GM18507 (cell line): ENCODE measurements around the gene COL2A1.
"Not testable (repeated sequence)": the region's sequence is repeated elsewhere in the genome, so short reads cannot be mapped to it uniquely, and the experiment has no call there.

Experiments
- DNase-seq: peaks from one replicate; pipeline ENCODE4 v3.0.0; 2011; ENCODE audit warnings: low read depth; ENCODE audit not compliant: insufficient read length; ENCODE audit errors: extremely low spot score
- FAIRE-seq: peaks from 2 replicates; lab custom pipeline; 2011; peaks lifted over from hg19 to GRCh38; lab: Jason Lieb, UNC

Gene COL2A1

DNA sequence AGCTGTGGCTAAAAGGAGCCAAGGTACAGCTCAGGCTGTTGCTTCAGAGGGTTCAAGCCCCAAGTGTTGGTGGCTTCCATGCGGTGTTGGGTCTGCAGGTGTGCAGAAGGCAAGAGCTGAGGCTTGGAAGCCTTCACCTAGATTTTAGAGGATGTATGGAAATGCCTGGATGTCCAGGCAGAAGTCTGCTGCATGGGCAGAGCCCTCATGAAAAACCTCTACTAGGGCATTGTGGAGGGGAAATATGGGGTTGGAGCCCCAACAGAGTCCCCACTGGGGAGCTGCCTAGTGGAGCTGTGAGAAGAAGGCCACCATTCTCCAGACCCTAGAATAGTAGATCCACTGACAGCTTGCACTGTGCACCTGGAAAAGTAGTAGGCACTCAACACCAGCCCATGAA, 46.6 kb downstream of the COL2A1 start:
- FAIRE-seq, DNase-seq: not testable (repeated sequence)

DNA sequence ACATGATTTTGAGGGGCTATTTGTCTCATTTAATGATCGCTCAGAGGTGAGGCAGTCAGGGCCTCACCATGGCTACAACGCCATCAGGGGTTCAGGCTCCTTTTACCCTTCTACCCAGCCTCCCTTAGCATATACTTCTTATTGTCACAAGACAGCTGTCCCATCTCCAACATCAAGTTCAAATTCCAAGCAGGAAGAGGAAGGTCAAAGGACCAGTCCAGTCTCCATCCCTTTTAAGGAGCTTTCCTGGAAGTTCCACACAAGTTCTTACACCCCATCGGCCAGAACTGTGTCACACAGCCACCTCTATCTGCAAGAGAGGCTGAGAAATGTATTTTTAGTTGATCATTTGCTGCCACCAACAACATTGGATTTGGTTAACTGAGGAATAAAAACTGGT, 49.2 kb downstream of the COL2A1 start:
- DNase-seq (no peak), FAIRE-seq (no peak)

DNA sequence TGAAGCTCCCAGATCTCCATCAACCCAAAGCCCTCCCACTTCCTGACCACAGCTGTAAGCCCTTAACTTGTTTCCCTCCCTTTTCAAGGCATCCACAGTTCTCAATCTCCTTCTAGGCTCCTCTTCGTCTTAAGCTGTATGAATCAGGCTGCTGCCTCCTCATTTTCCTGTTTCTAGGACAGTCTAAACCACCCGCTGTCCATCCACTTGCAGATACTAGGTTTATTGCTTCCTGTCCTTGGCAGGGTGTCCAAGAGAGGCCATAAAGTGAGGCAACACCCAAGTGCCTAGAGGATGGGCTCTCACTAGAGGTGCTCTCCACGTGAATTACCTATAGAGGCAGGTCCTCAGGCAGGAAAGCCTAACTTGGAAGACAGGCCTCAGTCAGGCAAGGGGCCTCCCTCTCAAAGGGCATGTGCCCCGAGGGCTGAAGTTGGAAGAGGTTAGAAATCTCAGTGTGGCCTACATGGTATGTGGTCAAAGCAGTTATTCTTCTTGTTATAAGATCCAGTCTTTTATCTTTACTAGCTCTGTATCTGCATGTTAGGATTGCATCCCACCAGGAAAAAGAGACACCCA, 49.7 kb downstream of the COL2A1 start:
- no peak for DNase-seq
- no peak for FAIRE-seq

DNA sequence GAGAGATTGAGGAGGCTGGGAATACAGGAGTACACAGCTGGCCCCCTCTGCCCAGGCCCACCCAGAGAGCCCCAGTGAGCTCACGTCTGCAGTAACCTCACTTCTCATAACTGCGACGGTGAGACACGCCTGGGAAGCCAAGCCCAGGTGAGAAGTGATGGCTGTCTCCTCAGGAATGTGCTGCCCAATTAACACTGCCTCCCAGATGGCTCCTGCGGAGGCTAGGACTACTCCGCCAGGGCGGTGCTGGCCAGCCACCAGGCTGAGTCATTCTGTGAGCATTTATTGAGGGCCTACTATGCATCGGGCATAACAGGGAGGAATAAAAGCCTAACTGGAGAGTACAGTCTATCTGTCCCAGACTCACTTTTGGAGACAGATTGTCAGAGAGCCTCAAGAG, 50.2 kb downstream of the COL2A1 start:
- FAIRE-seq: no peak
- no peak for DNase-seq

DNA sequence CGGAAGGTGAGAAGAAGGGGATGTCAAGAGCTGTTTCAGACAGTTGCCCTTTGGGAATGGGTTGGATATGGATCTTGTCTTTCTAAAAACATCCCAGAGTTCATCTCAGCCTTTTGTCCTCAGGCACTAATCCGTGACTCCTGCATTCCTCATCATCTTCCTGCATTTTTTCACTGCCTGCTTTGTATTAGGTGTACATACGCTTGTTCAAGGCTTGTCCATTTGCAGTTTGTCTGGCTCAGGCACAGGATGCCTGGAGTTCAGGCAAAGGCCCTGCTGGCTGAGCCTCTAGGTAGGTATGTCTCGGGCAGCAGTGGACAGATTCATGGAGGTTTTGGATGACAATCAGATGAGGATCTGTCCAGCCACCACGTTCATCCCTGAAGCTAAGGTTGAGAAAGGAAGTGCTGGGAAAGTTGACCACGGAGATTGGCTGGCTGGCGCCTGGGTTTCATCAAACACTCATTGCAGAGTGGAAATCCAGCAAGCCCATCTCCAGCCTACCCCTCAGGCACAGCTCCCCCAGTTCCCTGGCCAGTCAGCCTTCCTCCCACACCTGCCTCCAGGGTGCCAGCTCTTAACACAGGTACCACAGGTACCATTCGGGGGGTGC, 53.3 kb downstream of the COL2A1 start:
- DNase-seq (no peak), FAIRE-seq (no peak)

DNA sequence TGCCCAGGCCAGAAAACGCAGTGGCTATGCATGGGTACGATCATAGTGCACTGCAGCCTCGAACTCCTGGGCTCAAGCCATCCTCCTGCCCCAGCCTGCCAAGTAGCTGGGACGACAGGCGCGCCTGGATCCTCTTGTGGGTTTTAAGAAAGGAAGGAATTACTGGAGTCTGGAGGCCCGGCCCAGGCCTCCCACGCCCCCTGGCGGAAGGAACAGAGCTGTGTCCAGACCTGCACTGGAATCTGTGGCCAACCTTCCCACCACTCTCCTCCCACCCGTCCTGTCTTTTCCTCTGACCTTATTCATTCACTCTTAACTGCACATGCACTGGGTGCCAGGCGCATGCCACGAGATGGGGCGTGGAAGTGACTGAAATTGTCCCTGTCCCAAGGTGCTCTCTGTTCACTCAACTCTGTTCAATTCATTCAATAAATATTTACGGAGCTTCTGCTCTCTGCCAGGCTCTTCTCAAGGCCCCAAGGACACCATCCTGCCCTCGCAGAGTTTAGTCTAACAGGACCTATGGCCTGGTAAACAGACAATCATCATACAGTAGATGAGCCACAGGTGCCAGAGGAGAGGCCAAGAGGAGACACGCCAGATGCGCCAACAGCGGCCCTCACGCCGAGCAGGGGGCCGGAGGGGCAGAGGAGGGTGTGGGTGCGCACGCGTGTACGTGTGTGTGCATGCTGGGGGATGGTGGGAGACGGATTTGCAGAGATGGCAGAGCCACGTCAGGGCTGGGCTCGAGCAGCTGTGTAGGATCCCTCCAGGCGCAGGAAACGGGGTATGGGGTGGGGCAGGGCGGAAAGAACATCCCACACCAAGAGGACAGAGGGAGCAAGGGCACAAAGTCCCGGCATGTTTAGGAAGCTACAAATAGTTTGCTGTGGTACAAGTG, 54.6 kb downstream of the COL2A1 start:
- peak; percentile 60 for FAIRE-seq

DNA sequence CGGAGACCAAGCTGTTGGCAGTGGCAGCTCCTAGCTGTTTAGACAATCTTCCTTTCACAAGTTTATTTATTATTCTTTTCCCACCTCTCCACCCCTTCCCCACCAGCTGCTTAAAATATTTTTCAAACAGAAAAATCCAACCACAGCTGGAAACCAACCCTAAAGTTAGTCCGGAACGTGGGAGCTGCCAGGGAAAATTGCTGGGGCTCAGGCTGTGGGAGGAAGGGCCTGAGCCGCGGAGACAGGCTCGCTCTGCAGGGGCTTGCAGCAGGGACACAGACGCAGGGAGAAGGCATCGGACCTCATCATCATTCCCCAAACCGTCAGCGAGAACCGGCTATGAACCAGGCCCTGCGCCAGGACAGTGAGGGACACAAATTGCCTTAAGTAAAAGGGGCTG, 56.9 kb downstream of the COL2A1 start:
- no peak for FAIRE-seq
- DNase-seq: no peak

More for the DNA sequence above, 54.6 kb downstream of the COL2A1 start:
- DNase-seq: peak; percentile 50

DNA sequence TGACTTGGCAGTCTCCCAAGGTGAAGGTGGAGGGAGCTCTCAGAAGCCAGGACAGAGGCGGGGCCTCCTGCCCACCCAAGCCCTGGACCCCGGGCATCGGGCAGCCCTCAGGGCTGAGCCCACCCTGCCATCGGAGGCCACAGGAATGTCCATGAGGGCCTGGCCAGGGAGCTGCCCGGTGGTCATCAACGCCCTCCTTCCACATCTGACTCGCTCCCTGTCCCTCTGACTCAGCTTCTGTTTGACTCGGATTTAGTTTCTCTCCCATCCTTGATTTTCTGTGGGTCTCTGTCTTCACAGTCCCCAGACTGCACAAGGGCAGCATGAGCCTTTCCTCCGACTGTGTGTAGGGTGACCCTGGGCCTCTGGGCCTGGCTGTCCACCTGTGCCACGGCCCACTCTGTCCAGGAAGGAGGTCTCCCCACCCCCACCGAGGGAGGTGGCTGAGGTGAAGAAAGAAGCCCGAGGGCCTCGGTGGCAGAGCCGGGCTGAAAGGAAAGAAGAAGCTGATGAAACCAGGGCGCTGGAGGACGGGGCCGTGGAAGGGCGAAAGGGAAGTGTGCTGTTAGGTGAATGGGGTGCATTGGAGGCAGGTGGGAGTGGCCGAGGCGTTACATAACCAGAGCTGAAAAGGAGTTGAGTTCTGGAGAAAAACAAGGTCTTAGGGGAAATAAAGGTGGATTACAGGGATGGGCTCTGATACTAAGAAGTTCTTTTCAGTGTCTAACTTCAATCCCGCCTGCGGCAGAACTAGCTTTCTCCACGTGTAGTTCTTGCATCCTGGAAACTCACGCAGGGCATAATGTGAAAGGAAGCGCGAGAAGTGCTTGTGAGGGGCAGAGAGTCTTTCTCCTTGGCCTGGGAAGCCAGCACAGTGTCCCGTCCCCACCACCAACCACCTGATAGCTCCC, 57.6 kb downstream of the COL2A1 start:
- DNase-seq: no peak
- FAIRE-seq: no peak

DNA sequence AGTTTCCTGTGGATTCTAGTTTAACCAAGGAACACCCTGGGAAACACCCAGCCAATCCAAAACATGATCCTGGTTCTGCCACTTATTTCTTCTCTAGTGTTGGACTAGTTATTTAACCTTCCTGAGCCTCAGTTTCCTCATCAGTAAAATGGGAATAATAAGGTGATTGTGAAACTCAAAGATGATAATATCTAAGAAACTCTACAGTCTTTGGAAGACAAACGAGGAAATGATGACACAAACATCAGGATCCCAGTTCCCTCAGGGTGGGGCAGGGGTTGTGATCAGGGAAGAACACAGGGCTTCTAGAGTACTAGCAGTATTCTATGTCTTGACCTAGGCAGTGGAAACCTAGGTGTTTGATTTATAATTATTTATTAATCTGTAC, 58.9 kb downstream of the COL2A1 start:
- no peak for DNase-seq
- no peak for FAIRE-seq

DNA sequence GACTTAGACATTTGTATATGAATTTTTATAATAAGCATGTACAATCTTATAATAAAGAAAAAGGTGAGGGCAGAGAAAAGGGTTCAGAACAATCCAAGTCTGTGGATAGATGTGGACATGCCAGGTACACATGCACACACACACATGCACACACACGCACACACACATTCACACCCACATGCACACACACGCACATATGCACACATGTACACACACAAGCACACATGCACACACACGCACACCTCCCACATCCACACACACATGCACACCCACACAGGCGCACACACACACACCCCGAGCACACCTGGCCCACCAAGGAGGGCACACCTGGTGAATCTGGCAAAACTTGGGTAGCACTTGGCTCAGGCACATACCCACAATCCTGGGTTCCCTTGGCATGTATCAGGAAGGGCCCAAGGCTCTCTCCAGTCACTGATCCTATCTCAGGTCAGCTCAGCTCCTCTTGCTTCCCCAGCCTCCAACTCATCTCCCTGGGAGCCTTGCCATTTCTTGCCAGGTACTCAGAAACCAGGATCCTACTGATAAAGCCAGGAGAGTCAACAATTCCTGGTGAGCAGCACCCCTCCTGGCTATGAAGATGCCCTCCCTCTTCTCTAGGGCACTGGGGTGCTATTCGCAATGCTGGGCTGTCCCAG, 59.5 kb downstream of the COL2A1 start:
- FAIRE-seq: no peak
- DNase-seq: no peak

DNA sequence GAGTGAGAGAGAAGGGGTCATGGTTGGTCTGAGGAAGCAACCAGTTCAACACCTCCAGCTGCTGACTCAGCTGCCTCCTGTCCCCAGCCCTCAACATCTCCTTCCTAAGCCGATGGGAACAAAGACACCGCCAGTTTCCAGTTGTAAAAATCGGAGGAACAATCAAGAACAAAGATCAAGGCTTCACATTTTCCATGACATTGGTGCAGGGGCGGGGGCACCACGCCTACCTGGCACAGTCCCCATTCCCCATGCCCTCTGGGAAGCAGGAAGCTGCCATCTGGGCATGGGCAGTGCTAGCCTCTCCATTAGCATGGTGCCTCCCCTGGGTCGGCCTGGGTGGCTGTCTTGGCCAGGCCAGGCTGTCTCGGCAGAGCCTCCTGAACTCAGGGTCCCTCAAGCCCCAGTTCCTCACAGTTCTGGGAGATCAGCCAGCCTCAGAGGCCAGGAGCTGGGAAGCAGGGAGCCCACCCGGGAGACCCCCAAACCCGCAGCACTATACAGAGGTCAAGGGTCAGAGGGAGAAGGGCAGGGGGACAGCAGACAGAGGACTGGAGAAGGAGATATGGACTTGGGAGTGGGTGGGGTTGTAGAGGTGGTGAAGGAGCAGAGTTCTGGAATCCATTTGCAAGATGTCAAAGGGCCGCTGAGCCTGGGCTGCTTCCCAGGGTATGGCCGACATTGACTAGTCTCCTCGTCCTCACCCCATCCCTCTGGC, 60.5 kb downstream of the COL2A1 start:
- DNase-seq (no peak), FAIRE-seq (no peak)

DNA sequence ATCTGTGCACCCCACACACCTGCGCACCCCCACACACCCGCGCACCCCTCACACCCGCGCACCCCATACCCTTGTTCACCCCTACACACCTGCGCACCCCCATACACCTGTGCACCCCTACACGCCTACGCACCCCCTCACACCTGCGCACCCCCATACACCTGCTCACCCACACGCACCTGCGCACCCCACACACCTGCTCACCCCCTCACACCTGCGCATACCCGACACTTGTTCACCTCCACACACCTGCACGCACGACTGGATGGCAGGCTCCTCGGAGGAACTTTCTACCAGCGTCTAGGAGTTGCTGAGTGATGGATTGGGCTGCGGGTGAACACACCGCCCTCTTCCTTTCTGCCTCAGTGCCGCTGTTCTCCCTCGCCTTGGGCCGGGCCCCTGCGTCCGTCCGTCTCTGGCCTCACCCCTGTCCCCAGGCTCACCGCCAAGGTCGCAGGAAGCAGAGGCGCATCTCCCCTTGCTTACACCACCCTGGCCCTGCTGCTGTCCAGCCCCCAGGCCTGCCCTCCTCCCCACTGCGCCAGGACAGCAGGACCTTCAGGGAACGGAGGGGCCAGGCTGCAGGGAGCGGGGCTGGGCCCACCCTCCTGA, 61.6 kb downstream of the COL2A1 start:
- FAIRE-seq (no peak), DNase-seq (no peak)

DNA sequence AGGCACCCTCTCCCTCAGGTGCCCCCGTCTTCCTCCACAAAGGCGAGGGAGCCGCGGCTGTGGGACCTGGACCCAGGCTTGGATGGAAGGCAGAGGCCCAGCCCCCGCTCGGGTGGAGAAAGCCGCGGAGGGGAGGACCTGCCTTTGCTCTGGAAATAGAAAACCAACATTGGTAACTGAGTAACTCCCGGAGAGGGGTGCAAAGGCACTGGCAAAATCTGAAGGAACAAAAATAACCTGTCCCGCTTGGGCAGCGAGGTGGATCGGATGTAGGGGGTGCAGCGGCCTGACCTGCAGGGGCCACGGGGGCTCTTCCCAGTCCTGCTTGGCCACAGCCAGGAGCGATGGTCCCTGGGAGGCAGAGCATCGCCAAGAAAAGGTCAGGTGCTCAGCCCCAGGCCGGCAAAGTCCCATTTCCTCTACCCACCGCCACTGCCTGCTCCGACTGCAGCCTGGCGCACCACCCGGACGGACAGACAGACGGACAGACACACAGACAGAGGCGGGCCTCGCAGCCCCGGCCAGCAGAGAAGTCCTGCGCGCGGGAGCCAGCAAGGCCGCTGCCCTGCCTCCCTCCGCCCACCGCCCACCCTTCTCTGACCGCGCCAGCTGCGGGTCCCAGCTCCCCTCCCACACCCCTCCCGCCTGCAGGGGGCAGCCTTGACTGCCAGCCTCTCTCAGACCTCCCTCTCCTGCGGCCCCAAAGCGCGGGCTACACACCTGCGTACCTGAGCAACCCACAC, 62.2 kb downstream of the COL2A1 start:
- no peak for DNase-seq
- FAIRE-seq: no peak

DNA sequence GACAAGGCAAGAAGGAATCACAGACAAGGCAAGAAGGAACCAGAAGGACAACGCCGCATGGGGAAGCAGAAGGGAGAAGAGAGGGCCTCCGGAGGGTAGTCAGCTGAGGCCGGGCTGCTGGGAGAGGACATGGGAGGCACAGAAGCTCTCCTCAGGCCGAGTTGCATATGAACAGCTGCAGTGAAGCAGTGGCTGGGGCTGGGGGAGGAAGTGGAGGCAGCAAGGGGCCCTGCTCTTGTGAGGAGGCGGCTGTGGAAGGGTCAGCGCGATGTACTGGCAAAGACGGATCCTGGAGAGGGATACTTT, 62.8 kb downstream of the COL2A1 start:
- FAIRE-seq (no peak), DNase-seq (no peak)

DNA sequence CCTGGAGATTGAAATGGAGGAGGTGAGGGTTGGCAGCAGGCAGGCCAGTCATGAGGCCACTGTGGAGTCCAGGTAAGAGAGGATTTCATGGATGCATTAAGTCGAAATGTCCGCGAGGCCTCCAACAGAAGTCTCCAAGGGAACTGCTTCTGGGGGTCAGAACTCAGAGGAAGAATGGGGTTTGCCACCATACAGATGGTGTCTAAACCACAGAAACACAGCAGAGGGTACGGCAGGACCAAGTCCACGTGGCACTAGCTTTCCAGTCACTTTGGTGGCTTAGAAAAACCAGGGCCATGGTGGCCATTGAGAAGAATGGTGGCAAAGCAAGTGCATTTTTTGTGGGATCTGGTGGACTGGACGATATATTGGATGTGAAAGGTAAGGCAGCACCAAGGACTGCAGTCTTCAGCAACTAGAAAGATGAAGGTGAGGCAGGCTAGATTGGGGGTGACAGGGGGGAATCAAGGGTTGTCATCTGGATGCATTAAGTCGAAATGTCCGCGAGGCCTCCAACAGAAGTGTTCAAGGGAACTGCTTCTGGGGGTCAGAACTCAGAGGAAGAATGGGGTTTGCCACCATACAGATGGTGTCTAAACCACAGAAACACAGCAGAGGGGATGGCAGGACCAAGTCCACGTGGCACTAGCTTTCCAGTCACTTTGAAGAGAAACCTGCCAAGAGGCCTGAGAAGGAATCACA, 63.4 kb downstream of the COL2A1 start:
- no peak for FAIRE-seq
- DNase-seq: no peak

DNA sequence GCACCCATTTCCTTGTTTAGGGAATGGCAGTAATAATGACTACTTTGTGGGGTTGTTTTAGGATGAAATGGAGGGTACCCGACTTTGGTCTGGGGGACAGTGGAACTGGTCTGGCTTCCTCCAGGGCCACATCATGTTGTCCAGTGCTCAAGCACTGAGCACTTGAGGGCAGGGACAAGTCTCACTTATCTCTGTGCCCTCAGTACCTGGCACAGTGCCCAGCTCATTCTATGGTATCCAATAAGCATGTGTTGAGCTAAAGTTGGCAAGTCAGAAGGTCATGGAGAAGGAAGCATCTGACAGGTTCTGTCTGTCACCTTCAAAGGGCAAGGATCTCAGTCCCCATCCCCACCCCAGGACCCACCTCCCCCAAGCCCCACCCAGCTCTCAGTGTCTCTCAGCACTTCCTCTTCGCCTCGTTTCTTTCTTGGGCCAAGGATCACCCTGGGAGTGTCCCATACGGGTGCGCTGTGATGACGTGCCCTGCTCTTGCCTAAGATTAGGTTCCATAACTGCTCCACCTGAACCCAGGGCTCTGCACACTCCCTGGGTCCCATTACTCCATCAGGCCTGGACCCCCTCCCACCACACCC, 65.2 kb downstream of the COL2A1 start:
- no peak for FAIRE-seq
- no peak for DNase-seq

DNA sequence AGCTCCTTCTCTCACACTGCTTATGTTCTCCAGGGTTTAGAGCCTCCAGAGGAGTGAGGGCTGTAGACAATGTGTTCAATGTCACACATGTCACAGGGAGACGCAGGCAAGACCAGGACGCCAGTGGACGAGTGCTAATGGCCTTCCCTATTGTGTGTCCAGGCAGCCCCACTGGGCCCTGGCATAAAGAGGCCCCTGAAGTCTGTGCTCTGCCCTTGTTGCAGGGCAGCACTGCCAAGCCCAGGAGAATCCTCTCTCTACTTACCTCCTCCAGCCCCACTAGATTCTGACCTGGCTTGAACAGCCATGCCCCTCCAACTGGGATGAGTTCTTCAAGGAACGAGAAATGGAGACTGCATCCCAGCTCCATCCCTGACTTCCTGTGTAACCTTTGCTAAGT, 65.7 kb downstream of the COL2A1 start:
- DNase-seq (no peak), FAIRE-seq (no peak)
